Right atrium auricular region (tissue), 2 donors: Measurements from ENCODE around the gene TTC4. TPM values are rescaled to one million over a fixed set of nuclear protein-coding genes. Genes with fewer than 3 reads are reported as not detected.

Source experiments
- DNase-seq: peaks from one replicate; pipeline ENCODE4 v3.0.0-alpha.2; 2019; ENCODE audit warnings: low spot score
- H3K27ac ChIP-seq, 2 donors: fragments of 200-600 bp; sonication (generic); 1 replicate in 1 of 2; 2 replicates in 1 of 2; pipeline ENCODE4 v1.5.1; 2016 to 2019
- H3K27me3 ChIP-seq, 2 donors: fragments of 200-600 bp; sonication (generic); one replicate each; pipeline versions ENCODE4 v1.5.1 to v1.6.0; 2017 to 2019
- H3K36me3 ChIP-seq: fragments of 200-600 bp; sonication (generic); one replicate; pipeline ENCODE4 v1.5.1; 2016
- H3K4me1 ChIP-seq, 2 donors: fragments of 200-600 bp; sonication (generic); one replicate each; pipeline versions ENCODE4 v1.5.1 to v1.6.0; 2017 to 2019
- H3K4me3 ChIP-seq, 2 donors: fragments of 200-600 bp; sonication (generic); 1 replicate in 1 of 2; 2 replicates in 1 of 2; pipeline ENCODE4 v1.5.1; 2017 to 2019; ENCODE audit warnings: mild to moderate bottlenecking in 1 of 2, moderate library complexity in 1 of 2
- H3K9me3 ChIP-seq, 2 donors: fragments of 200-600 bp; sonication (generic); one replicate each; pipeline ENCODE4 v1.5.1; 2019
- total RNA-seq, 2 donors: library from RNA; depleted of rRNA; stranded (reverse); fragments of >200 nt; gene quantifications; one replicate each; pipeline ENCODE4 v1.1.0, GENCODE V29; 2016
- TF ChIP-seq, protein P1 (sequence below), 2 donors: fragments of 200-600 bp; sonication (generic); IDR thresholded peaks; one replicate each; pipeline ENCODE4 v1.5.1; 2019; ENCODE audit warnings: antibody characterized with exemption in 2 of 2

Gene TTC4
- total RNA-seq, 2 donors from 2014 or later = 9.8 to 10.3 TPM

DNA sequence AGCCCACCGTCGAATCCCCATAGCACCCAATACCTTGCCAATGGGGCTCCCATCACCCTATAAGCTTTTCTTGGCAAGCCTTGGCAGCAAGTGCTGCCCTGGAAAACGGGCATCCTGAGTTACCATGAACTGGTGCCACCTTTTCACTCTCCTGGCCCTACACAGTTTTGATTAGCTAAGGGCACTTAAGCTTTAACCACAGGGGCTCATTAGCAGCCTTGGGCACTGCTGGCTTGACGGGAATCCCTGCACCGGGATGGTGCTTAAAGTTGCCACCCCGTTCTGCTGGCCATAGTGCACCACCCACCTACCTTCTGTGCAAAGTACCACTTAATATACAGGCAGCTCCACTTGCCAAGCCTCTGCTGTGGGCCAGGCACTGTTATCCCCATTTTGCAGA is 34.9 kb downstream of the TTC4 start:
- Histone ChIP-seq H3K36me3 (no peaks in the 10 kb centered on the region), H3K4me1 (no peaks in the 10 kb centered on the region), H3K4me3 (no peak overlapping the region), H3K27ac (no peak overlapping the region), H3K9me3 (no peaks in the 10 kb centered on the region), H3K27me3 (no peaks in the 10 kb centered on the region)
- DNase-seq = no peak
- TF ChIP-seq, protein P1, sequence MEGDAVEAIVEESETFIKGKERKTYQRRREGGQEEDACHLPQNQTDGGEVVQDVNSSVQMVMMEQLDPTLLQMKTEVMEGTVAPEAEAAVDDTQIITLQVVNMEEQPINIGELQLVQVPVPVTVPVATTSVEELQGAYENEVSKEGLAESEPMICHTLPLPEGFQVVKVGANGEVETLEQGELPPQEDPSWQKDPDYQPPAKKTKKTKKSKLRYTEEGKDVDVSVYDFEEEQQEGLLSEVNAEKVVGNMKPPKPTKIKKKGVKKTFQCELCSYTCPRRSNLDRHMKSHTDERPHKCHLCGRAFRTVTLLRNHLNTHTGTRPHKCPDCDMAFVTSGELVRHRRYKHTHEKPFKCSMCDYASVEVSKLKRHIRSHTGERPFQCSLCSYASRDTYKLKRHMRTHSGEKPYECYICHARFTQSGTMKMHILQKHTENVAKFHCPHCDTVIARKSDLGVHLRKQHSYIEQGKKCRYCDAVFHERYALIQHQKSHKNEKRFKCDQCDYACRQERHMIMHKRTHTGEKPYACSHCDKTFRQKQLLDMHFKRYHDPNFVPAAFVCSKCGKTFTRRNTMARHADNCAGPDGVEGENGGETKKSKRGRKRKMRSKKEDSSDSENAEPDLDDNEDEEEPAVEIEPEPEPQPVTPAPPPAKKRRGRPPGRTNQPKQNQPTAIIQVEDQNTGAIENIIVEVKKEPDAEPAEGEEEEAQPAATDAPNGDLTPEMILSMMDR (IDR thresholded peaks at IDR 0.05) = no peak

DNA sequence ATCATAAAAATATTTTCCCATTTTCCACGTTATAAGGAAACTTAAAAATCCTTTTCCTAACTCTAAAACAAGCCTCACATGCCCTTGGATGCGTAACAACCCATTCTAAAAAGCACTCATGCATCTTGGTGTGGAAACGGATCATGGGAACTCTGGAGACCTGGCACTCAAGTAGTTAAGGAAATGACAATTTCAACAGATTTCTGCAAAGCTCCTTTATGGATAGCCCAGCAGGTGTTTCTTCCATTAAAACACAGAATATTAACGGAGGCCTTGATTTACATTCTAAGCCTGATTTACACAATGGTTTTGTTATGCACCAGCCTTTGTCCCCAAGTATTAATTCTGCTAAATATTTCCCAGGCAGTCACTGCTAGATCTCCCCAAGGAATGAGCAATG is 35.8 kb downstream of the TTC4 start:
- Histone ChIP-seq H3K9me3 (no peaks in the 10 kb centered on the region), H3K27me3 (no peaks in the 10 kb centered on the region), H3K27ac (no peak overlapping the region), H3K4me1 (no peaks in the 10 kb centered on the region), H3K4me3 (no peak overlapping the region), H3K36me3 (no peaks in the 10 kb centered on the region)
- TF ChIP-seq, protein P1 (IDR thresholded peaks at IDR 0.05) = no peak
- no peak for DNase-seq

- H3K9me3 ChIP-seq = no peaks in the 10 kb centered on the region
- TF ChIP-seq, protein P1 (IDR thresholded peaks at IDR 0.05) = no peak
- no peaks in the 10 kb centered on the region for H3K4me1 ChIP-seq
- DNase-seq = no peak
- no peak overlapping the region for H3K4me3 ChIP-seq
- no peak overlapping the region for H3K27ac ChIP-seq
- no peaks in the 10 kb centered on the region for H3K27me3 ChIP-seq
- H3K36me3 ChIP-seq = peaks cover 18% of the 10 kb centered on the region
These were observed 38.4 kb downstream of the TTC4 start for GRCh38 chr1:54754045-54754444.

- TF ChIP-seq, protein P1 (IDR thresholded peaks at IDR 0.05) = no peak
- H3K27ac ChIP-seq = no peak overlapping the region
- H3K36me3 ChIP-seq = peaks cover 18% of the 10 kb centered on the region
- DNase-seq = no peak
- no peaks in the 10 kb centered on the region for H3K4me1 ChIP-seq
- no peak overlapping the region for H3K4me3 ChIP-seq
- H3K9me3 ChIP-seq = no peaks in the 10 kb centered on the region
- H3K27me3 ChIP-seq = no peaks in the 10 kb centered on the region
These were observed 39.0 kb downstream of the TTC4 start for GRCh38 chr1:54754486-54755285.

DNA sequence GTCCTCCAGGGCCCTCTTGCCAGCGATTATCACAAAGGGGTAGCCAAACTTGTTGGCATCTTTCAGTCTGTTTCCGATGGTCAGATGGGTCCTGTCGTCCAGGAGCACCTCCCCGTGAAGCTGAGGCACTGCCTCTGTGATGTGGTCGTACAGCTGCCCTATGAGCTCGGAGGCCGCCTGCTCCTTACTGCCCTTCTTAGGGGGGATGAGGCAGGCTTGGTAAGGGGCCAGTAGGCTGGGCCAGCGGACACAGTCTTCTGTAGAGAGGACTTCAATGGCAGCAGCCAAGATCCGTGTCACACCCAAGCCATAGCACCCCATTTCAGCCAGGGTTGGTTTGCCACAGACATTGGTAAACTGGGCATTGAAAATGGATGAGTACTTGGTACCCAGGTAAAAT is 42.2 kb downstream of the TTC4 start:
- no peak overlapping the region for H3K4me3 ChIP-seq
- TF ChIP-seq, protein P1 (IDR thresholded peaks at IDR 0.05) = no peak
- no peak overlapping the region for H3K27ac ChIP-seq
- DNase-seq = no peak
- H3K36me3 ChIP-seq = peaks cover 18% of the 10 kb centered on the region
- no peaks in the 10 kb centered on the region for H3K27me3 ChIP-seq
- H3K4me1 ChIP-seq = peaks cover 0 to 3% of the 10 kb centered on the region in 2 donors
- H3K9me3 ChIP-seq = no peaks in the 10 kb centered on the region
